GM19099 (cell line): ENCODE data around the gene FMO4.

Source experiments
- POLR2A ChIP-seq: IDR thresholded peaks from 3 replicates; pipeline ENCODE4 v1.6.1; 2011; ENCODE audit warnings: low read depth; ENCODE audit not compliant: insufficient read length; ENCODE audit errors: extremely low read depth

FMO4 gene

GRCh38 chr1:171366085-171366484 lies 52.1 kb downstream of the FMO4 start:
- TF ChIP-seq POLR2A, result no peak

GRCh38 chr1:171366816-171367215 lies 52.8 kb downstream of the FMO4 start:
- no peak for TF ChIP-seq POLR2A

GRCh38 chr1:171367436-171367835 lies 53.5 kb downstream of the FMO4 start:
- TF ChIP-seq POLR2A, result no peak

- TF ChIP-seq POLR2A, result no peak
These were observed 58.6 kb downstream of the FMO4 start for GRCh38 chr1:171372418-171373084.

GRCh38 chr1:171379846-171380245 lies 65.9 kb downstream of the FMO4 start:
- no peak for TF ChIP-seq POLR2A

- no peak for TF ChIP-seq POLR2A
These were observed 67.9 kb downstream of the FMO4 start for GRCh38 chr1:171381866-171382210.

- no peak for TF ChIP-seq POLR2A
These were observed 70.5 kb downstream of the FMO4 start for GRCh38 chr1:171384496-171384895.

- no peak for TF ChIP-seq POLR2A
These were observed 75.2 kb downstream of the FMO4 start for GRCh38 chr1:171389171-171389570.
